ENCODE measurements around the gene PIK3CB. TPM values are rescaled to one million over a fixed set of nuclear protein-coding genes. Genes with fewer than 3 reads are reported as not detected.

The PIK3CB gene
- total and polyA plus RNA-seq, 10 of the 15 experiments (the other 5 are each of a cell fraction or from before 2014, with no cell fraction given), result 5.0 to 18.4 (median 10.4) TPM

DNA sequence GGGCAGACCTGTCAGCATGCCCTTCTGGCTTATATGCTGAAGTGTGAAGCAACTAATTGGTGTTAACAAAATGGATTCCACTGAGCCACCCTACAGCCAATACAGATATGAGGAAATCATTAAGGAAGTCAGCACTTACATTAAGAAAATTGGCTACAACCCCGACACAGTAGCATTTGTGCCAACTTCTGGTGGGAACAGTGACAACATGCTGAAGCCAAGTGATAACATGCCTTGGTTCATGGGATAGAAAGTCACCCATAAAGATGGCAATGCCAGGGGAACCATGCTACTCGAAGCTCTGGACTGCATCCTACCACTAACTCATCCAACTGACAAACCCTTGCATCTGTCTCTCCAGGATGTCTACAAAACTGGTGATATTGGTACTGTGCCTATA, 9.4 kb downstream of the PIK3CB start:
- RAD21 ChIA-PET (ENCODE audit: unreplicated experiment), result interaction anchor here (1.8 kb wide), 1 partner anchor 90 kb away, joined by 4 read pairs; no protein-coding TSS in a partner anchor
- Histone ChIP-seq H2AFZ (ENCODE audit: control insufficient read depth, low read depth, low read length) (no peak overlapping the region), H3K36me3 (ENCODE audit: control insufficient read depth in 2 of 2, insufficient read depth in 2 of 2, low read length in 1 of 2) (peaks cover 0 to 4% of the 10 kb centered on the region in 2 experiments; a peak in 2 of 4 replicates), H3K4me1 (ENCODE audit: control insufficient read depth, insufficient read depth, low read length) (no peaks in the 10 kb centered on the region; the same call in none of the 2 replicates), H3K4me3 (no peak overlapping the region), H3K79me2 (ENCODE audit: control insufficient read depth, insufficient read depth, low read length) (peaks cover 8% of the 10 kb centered on the region), H3K27me3 (replicated peaks in 1 of 2; ENCODE audit: control insufficient read depth in 2 of 2, insufficient read depth in 2 of 2, low read length in 1 of 2) (no peaks in the 10 kb centered on the region), H3K27ac (ENCODE audit: control insufficient read depth, insufficient read depth) (no peak overlapping the region), H3K4me2 (ENCODE audit: control insufficient read depth, insufficient read depth) (no peak overlapping the region), H4K20me1 (ENCODE audit: control insufficient read depth, insufficient read depth) (peaks cover 3% of the 10 kb centered on the region; the same call in 1 of the 2 replicates), H3K9ac (ENCODE audit: control insufficient read depth, insufficient read depth, low read length) (no peak overlapping the region), H3K9me3 (replicated peaks; ENCODE audit: control insufficient read depth, insufficient read depth, low read length) (no peaks in the 10 kb centered on the region; the same call in 2 of the 3 replicates)
- ATAC-seq (no peak), DNase-seq (ENCODE audit: low read depth, low spot score) (no peak), FAIRE-seq (no peak)
- BruUV-seq (replicated peaks), result no TSS peak
- WGBS (ENCODE audit: insufficient coverage, insufficient replicate concordance, low lambda C conversion rate, missing lambda C conversion rate), result 92% methylated on average over 2 of the region's 2 CpGs
- in situ Hi-C loops (cut with MboI), result no loop called here
- SMC1A ChIA-PET (ENCODE audit: uncharacterized antibody, unreplicated experiment), result no interaction called here
- intact Hi-C loops (cut with micrococcal nuclease; ENCODE audit: unreplicated experiment), result no loop called here
- CTCF ChIA-PET, result no interaction called here
- POLR2A ChIA-PET, result no interaction called here
- TF ChIP-seq REST (IDR thresholded peaks at IDR 0.05; ENCODE audit: low read depth, low read length) (no peak), PML (IDR thresholded peaks at IDR 0.05; ENCODE audit: low read length) (no peak), YY1 (IDR thresholded peaks at IDR 0.05; ENCODE audit: low read depth, low read length) (no peak), RELA (IDR thresholded peaks at IDR 0.05; ENCODE audit: borderline replicate concordance, partially characterized antibody) (no peak), FOXK2 (IDR thresholded peaks at IDR 0.05) (no peak), POLR2AphosphoS2 (IDR thresholded peaks at IDR 0.05; ENCODE audit: low read depth, low read length) (no peak), SREBF2 (IDR thresholded peaks at IDR 0.05; ENCODE audit: low read length) (no peak), BHLHE40 (IDR thresholded peaks at IDR 0.05; ENCODE audit: borderline replicate concordance in 1 of 2, low read depth in 2 of 2, low read length in 1 of 2) (no peak), GATAD2B (conservative IDR thresholded peaks at IDR 0.05; ENCODE audit: low read depth) (no peak), ATF3 (IDR thresholded peaks at IDR 0.05; ENCODE audit: borderline replicate concordance, extremely low read depth, low read depth, low read length) (no peak), ZBED1 (IDR thresholded peaks at IDR 0.05; ENCODE audit: borderline replicate concordance) (no peak), TCF3 (IDR thresholded peaks at IDR 0.05; ENCODE audit: borderline replicate concordance, insufficient read depth, low read depth, low read length) (no peak), SMARCA5 (IDR thresholded peaks at IDR 0.05) (no peak), STAT1 (conservative IDR thresholded peaks at IDR 0.05) (no peak)
- TF ChIP-seq, protein P1, sequence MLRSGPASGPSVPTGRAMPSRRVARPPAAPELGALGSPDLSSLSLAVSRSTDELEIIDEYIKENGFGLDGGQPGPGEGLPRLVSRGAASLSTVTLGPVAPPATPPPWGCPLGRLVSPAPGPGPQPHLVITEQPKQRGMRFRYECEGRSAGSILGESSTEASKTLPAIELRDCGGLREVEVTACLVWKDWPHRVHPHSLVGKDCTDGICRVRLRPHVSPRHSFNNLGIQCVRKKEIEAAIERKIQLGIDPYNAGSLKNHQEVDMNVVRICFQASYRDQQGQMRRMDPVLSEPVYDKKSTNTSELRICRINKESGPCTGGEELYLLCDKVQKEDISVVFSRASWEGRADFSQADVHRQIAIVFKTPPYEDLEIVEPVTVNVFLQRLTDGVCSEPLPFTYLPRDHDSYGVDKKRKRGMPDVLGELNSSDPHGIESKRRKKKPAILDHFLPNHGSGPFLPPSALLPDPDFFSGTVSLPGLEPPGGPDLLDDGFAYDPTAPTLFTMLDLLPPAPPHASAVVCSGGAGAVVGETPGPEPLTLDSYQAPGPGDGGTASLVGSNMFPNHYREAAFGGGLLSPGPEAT (IDR thresholded peaks at IDR 0.05; ENCODE audit: low read depth), result no peak
- TF ChIP-seq, protein P2, sequence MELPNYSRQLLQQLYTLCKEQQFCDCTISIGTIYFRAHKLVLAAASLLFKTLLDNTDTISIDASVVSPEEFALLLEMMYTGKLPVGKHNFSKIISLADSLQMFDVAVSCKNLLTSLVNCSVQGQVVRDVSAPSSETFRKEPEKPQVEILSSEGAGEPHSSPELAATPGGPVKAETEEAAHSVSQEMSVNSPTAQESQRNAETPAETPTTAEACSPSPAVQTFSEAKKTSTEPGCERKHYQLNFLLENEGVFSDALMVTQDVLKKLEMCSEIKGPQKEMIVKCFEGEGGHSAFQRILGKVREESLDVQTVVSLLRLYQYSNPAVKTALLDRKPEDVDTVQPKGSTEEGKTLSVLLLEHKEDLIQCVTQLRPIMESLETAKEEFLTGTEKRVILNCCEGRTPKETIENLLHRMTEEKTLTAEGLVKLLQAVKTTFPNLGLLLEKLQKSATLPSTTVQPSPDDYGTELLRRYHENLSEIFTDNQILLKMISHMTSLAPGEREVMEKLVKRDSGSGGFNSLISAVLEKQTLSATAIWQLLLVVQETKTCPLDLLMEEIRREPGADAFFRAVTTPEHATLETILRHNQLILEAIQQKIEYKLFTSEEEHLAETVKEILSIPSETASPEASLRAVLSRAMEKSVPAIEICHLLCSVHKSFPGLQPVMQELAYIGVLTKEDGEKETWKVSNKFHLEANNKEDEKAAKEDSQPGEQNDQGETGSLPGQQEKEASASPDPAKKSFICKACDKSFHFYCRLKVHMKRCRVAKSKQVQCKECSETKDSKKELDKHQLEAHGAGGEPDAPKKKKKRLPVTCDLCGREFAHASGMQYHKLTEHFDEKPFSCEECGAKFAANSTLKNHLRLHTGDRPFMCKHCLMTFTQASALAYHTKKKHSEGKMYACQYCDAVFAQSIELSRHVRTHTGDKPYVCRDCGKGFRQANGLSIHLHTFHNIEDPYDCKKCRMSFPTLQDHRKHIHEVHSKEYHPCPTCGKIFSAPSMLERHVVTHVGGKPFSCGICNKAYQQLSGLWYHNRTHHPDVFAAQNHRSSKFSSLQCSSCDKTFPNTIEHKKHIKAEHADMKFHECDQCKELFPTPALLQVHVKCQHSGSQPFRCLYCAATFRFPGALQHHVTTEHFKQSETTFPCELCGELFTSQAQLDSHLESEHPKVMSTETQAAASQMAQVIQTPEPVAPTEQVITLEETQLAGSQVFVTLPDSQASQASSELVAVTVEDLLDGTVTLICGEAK (IDR thresholded peaks at IDR 0.05; ENCODE audit: borderline replicate concordance), result no peak
